ENCODE results near the gene GMFB. TPM values are rescaled to one million over a fixed set of nuclear protein-coding genes. Genes with fewer than 3 reads are reported as not detected.

The GMFB gene
- total RNA-seq, 1 donor = 19.4 TPM

- no peak for DNase-seq (ENCODE audit: low read depth in 2 of 3, low spot score in 2 of 3)
Measured at GRCh38 chr14:54493293-54493692, 4.5 kb upstream of the GMFB start.

GRCh38 chr14:54490445-54491175 lies 1.8 kb upstream of the GMFB start:
- DNase-seq (ENCODE audit: low read depth in 2 of 3, low spot score in 2 of 3) = peak in 1 of 3 donors; percentile 64

GRCh38 chr14:54489731-54490444 lies 1.1 kb upstream of the GMFB start:
- no peak for DNase-seq (ENCODE audit: low read depth in 2 of 3, low spot score in 2 of 3)

GRCh38 chr14:54489318-54489683 lies 521 bp upstream of the GMFB start:
- DNase-seq (ENCODE audit: low read depth in 2 of 3, low spot score in 2 of 3) = no peak

- no peak for DNase-seq (ENCODE audit: low read depth in 2 of 3, low spot score in 2 of 3)
Measured at GRCh38 chr14:54488318-54488645, 498 bp downstream of the GMFB start.

GRCh38 chr14:54487771-54488170 lies 1.0 kb downstream of the GMFB start:
- no peak for DNase-seq (ENCODE audit: low read depth in 2 of 3, low spot score in 2 of 3)

- DNase-seq (ENCODE audit: low read depth in 2 of 3, low spot score in 2 of 3) = peak in 1 of 3 donors; percentile 46
Measured at GRCh38 chr14:54486685-54487084, 2.1 kb downstream of the GMFB start.

GRCh38 chr14:54483846-54484245 lies 4.9 kb downstream of the GMFB start:
- DNase-seq (ENCODE audit: low read depth in 2 of 3, low spot score in 2 of 3) = no peak

GRCh38 chr14:54483073-54483745 lies 5.6 kb downstream of the GMFB start:
- no peak for DNase-seq (ENCODE audit: low read depth in 2 of 3, low spot score in 2 of 3)

GRCh38 chr14:54481695-54482094 lies 7.1 kb downstream of the GMFB start:
- DNase-seq (ENCODE audit: low read depth in 2 of 3, low spot score in 2 of 3) = no peak

GRCh38 chr14:54480830-54481562 lies 7.8 kb downstream of the GMFB start:
- DNase-seq (ENCODE audit: low read depth in 2 of 3, low spot score in 2 of 3) = no peak

- no peak for DNase-seq (ENCODE audit: low read depth in 2 of 3, low spot score in 2 of 3)
Measured at GRCh38 chr14:54478636-54479215, 10.1 kb downstream of the GMFB start.

- no peak for DNase-seq (ENCODE audit: low read depth in 2 of 3, low spot score in 2 of 3)
Measured at GRCh38 chr14:54475911-54476310, 12.9 kb downstream of the GMFB start.

- DNase-seq (ENCODE audit: low read depth in 2 of 3, low spot score in 2 of 3) = no peak
Measured at GRCh38 chr14:54475187-54475899, 13.4 kb downstream of the GMFB start.

- no peak for DNase-seq (ENCODE audit: low read depth in 2 of 3, low spot score in 2 of 3)
Measured at GRCh38 chr14:54474232-54474793, 14.5 kb downstream of the GMFB start.

- no peak for DNase-seq (ENCODE audit: low read depth in 2 of 3, low spot score in 2 of 3)
Measured at GRCh38 chr14:54472315-54472714, 16.5 kb downstream of the GMFB start.

- no peak for DNase-seq (ENCODE audit: low read depth in 2 of 3, low spot score in 2 of 3)
Measured at GRCh38 chr14:54471641-54472040, 17.1 kb downstream of the GMFB start.

GRCh38 chr14:54470701-54471100 lies 18.1 kb downstream of the GMFB start:
- no peak for DNase-seq (ENCODE audit: low read depth in 2 of 3, low spot score in 2 of 3)

- DNase-seq (ENCODE audit: low read depth in 2 of 3, low spot score in 2 of 3) = no peak
Measured at GRCh38 chr14:54467280-54467679, 21.5 kb downstream of the GMFB start.

- DNase-seq (ENCODE audit: low read depth in 2 of 3, low spot score in 2 of 3) = no peak
Measured at GRCh38 chr14:54465654-54466053, 23.1 kb downstream of the GMFB start.
